HFFc6 (cell line): ENCODE results near the gene ZNF385A. TPM values are rescaled to one million over a fixed set of nuclear protein-coding genes. Genes with fewer than 3 reads are reported as not detected.

Experiments
- DNase-seq: peaks from one replicate; pipeline ENCODE4 v3.0.0-alpha.2; 2018
- H3K27ac Mint-ChIP-seq: 2 replicates; pipeline ENCODE4 v1.8.0; 2020; ENCODE audit warnings: mild to moderate bottlenecking, mixed read lengths
- H3K27me3 Mint-ChIP-seq: 2 replicates; pipeline ENCODE4 v1.8.0; 2021; ENCODE audit warnings: mild to moderate bottlenecking, moderate library complexity, mixed read lengths; ENCODE audit not compliant: insufficient read depth
- H3K36me3 Mint-ChIP-seq: 2 replicates; pipeline ENCODE4 v1.8.0; 2021; ENCODE audit warnings: low read depth, mixed read lengths
- H3K4me1 Mint-ChIP-seq: 2 replicates; pipeline ENCODE4 v1.8.0; 2020; ENCODE audit warnings: low read depth, mixed read lengths
- H3K4me3 Mint-ChIP-seq: 2 replicates; pipeline ENCODE4 v1.8.0; 2020; ENCODE audit warnings: mild to moderate bottlenecking, moderate library complexity, mixed read lengths
- H3K9me3 Mint-ChIP-seq: 2 replicates; pipeline ENCODE4 v1.8.0; 2020; ENCODE audit warnings: mild to moderate bottlenecking, mixed read lengths
- total RNA-seq, 6 experiments: library from RNA; stranded (reverse); fragmentation: NEBNext Ultra II Directional; extraction: Animal tissue kit (Norgen Biotek cat#: 25700); gene quantifications; 2 replicates in 1 of 6; 3 replicates in 5 of 6; pipeline ENCODE4 v1.2.3, GENCODE V29; 2021
- TF ChIP-seq, protein P1 (sequence below): fragments of 200-600 bp; sonication (generic); IDR thresholded peaks from 2 replicates; pipeline ENCODE4 v1.5.0; 2021; ENCODE audit warnings: antibody characterized with exemption, mild to moderate bottlenecking

Gene ZNF385A
- total RNA-seq, 6 experiments from 2014 or later: 4.0 to 7.4 (median 6.1) TPM

DNA sequence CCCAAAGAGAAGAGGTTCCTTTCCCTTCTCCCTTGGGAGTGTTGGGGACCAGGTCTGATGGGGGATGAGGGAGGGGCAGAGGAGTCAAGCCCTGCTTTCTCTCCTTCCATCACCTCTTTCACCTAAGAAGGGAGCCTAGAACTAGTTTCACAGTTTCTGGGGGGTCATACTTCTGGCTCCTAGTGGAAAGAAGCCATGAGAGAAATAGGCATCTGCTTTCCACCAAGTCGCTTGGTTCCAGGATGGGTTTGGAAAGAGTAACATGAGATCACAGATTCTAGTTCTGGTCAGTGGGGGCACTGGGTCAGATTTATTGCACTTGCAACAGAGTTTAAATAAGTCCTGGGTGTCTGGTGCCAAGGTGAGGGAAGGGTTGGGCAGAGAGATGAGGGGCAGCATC lies 10.5 kb upstream of the ZNF385A start:
- DNase-seq: no peak
- TF ChIP-seq, protein P1, sequence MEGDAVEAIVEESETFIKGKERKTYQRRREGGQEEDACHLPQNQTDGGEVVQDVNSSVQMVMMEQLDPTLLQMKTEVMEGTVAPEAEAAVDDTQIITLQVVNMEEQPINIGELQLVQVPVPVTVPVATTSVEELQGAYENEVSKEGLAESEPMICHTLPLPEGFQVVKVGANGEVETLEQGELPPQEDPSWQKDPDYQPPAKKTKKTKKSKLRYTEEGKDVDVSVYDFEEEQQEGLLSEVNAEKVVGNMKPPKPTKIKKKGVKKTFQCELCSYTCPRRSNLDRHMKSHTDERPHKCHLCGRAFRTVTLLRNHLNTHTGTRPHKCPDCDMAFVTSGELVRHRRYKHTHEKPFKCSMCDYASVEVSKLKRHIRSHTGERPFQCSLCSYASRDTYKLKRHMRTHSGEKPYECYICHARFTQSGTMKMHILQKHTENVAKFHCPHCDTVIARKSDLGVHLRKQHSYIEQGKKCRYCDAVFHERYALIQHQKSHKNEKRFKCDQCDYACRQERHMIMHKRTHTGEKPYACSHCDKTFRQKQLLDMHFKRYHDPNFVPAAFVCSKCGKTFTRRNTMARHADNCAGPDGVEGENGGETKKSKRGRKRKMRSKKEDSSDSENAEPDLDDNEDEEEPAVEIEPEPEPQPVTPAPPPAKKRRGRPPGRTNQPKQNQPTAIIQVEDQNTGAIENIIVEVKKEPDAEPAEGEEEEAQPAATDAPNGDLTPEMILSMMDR: no peak
- no peak overlapping the region; the same call in 1 of the 2 replicates for H3K4me3 Mint-ChIP-seq
- peaks cover 24% of the 10 kb centered on the region for H3K4me1 Mint-ChIP-seq
- peak overlapping the region; percentile 28; the same call in 1 of the 2 replicates for H3K27ac Mint-ChIP-seq
- H3K27me3 Mint-ChIP-seq: peaks cover 3% of the 10 kb centered on the region
- no peaks in the 10 kb centered on the region for H3K9me3 Mint-ChIP-seq
- peaks cover 43% of the 10 kb centered on the region for H3K36me3 Mint-ChIP-seq

DNA sequence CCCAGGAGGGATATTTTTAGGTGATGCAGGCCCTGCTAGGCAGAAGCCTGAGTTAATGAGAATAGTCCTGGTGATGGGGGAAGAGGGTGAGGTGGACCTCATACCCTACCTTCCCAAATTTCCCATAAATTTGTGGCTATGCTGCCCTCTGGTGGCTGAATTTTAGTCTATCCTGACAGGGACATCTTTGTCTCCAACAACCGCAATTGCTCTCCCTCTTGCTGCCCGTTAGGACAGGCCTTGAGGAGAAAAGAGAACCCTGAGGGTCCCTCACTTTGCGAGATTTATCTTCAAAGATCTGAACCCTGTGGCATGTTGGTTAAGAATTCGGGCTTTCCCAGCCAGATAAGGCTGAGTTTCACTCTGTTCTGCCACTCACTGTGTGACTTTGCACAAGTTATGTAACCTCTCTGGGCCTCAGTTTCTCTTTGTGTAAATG lies 9.8 kb upstream of the ZNF385A start:
- Mint-ChIP-seq H3K36me3 (peaks cover 40% of the 10 kb centered on the region), H3K4me1 (peaks cover 21% of the 10 kb centered on the region), H3K9me3 (no peaks in the 10 kb centered on the region), H3K27me3 (peaks cover 3% of the 10 kb centered on the region), H3K4me3 (no peak overlapping the region), H3K27ac (peak overlapping the region; percentile 28)
- peak; percentile 57 for DNase-seq
- TF ChIP-seq, protein P1: peak; percentile 93

DNA sequence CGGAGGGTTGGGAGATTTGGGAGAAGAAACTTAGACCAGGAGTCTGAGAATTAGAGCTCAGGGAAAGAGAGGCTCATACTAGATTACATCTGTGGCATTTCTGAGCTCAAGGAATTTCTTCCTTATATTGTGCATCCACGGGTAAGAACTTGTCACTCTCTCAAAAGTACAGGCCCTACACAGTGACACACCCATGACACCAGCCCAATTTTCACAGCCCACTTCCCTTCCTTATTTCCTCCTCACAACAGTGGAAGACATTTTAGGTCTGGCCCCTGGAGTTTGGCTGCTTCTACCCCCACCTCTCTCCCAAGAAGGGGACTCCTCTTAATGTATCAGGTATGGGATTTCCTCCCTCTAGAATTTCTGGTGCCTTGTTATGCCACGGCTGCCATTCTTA lies 9.2 kb upstream of the ZNF385A start:
- no peak for DNase-seq
- H3K27me3 Mint-ChIP-seq: peaks cover 3% of the 10 kb centered on the region
- peaks cover 36% of the 10 kb centered on the region for H3K36me3 Mint-ChIP-seq
- H3K4me3 Mint-ChIP-seq: no peak overlapping the region
- no peaks in the 10 kb centered on the region for H3K9me3 Mint-ChIP-seq
- TF ChIP-seq, protein P1: no peak
- peak overlapping the region; percentile 28 for H3K27ac Mint-ChIP-seq
- H3K4me1 Mint-ChIP-seq: peaks cover 17% of the 10 kb centered on the region

DNA sequence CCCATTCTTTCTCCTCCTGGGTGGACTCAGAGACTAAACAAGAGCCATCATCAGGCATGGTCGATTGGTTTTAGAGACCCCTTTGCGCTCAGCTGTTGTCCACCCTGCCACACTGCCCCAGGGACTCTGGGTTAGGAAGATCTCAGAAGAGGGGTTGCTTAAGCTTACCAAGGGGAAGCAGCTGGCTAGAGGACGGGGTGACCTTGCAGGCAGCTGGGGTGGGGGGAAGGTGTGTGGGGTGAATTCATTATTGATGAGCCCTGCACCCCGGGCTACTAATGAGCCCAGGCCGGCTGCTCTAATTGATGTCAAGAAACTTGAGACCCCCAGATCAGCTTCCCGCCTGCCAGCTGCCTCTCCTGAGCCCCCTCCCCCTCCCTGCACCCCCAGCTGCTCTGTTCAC lies 8.7 kb upstream of the ZNF385A start:
- Mint-ChIP-seq H3K4me3 (no peak overlapping the region), H3K27ac (peak overlapping the region; percentile 47; the same call in 1 of the 2 replicates), H3K36me3 (peaks cover 32% of the 10 kb centered on the region), H3K4me1 (peaks cover 22% of the 10 kb centered on the region), H3K9me3 (no peaks in the 10 kb centered on the region), H3K27me3 (peaks cover 3% of the 10 kb centered on the region)
- DNase-seq: no peak
- TF ChIP-seq, protein P1: no peak

DNA sequence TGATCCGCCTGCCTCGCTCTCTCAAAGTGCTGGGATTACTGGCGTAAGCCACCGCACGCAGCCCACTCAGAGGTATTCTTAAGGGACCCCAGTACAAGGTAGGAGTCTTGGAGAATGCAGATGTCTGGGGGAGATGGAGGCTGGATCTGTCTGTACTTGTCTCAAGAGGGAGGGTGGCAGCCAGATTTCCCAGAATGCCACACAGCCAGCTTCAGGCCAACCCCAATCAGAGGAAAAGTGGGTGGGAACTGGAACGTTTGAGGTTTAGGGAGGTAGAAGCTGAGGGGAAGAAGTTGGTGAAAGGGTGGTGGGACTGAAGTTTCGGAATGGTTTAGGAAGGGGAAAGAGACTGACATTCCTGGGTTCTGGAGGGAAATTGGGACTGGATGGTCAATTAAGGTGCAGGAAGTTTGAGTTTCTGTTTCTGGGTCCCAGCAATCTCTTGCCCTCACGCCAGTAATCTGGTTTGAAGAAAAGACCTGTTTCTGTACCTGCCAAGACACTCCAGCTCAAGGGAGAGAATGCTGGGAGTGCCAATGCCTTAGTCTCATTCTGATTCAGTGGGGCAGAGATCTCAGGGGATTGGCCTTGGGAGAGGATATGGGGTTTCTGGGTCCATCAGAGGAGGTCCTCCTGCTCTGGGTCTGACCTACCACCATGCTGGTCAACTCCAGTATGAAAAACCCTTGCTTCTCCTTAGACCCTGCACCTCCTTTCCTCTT lies 8.1 kb upstream of the ZNF385A start:
- peaks cover 28% of the 10 kb centered on the region for H3K4me1 Mint-ChIP-seq
- H3K27me3 Mint-ChIP-seq: peaks cover 3% of the 10 kb centered on the region
- peaks cover 26% of the 10 kb centered on the region for H3K36me3 Mint-ChIP-seq
- TF ChIP-seq, protein P1: no peak
- H3K4me3 Mint-ChIP-seq: no peak overlapping the region
- no peaks in the 10 kb centered on the region for H3K9me3 Mint-ChIP-seq
- peak overlapping the region; percentile 47 for H3K27ac Mint-ChIP-seq
- no peak for DNase-seq
